Measurements from ENCODE around the gene MALAT1. TPM values are rescaled to one million over a fixed set of nuclear protein-coding genes. Genes with fewer than 3 reads are reported as not detected.
A peak's percentile ranks its signal among the peaks of the same experiment; 100 is the strongest.

Gene MALAT1
- total and polyA plus RNA-seq, 2 experiments from 2014 or later: 2,206 to 6,020 TPM

GRCh38 chr11:65487467-65488272 is 11.2 kb upstream of the MALAT1 start:
- peak overlapping the region; percentile 62 for H3K4me3 Mint-ChIP-seq
- H3F3A ChIP-seq (replicated peaks; ENCODE audit: low read depth): peaks cover 19% of the 10 kb centered on the region
- H3K4me1 Mint-ChIP-seq: peaks cover 72% of the 10 kb centered on the region
- H3K9me3 Mint-ChIP-seq: no peaks in the 10 kb centered on the region; the same call in 2 of the 3 replicates
- H3K27me3 ChIP-seq (ENCODE audit: insufficient read depth): no peaks in the 10 kb centered on the region
- peak; percentile 75 for ATAC-seq
- TF ChIP-seq POLR2AphosphoS5 (IDR thresholded peaks at IDR 0.05; ENCODE audit: low read depth): peak; percentile 36; the same call in 1 of the 2 replicates
- TF ChIP-seq ZNF114 (CRISPR knock-in tag; IDR thresholded peaks at IDR 0.05): no peak
- 0 out of 2 replicates have a peak, but pooled peaks have one; percentile 46 for TF ChIP-seq CREB1 (CRISPR knock-in tag; IDR thresholded peaks at IDR 0.05; ENCODE audit: low read depth)
- TF ChIP-seq, protein P1, sequence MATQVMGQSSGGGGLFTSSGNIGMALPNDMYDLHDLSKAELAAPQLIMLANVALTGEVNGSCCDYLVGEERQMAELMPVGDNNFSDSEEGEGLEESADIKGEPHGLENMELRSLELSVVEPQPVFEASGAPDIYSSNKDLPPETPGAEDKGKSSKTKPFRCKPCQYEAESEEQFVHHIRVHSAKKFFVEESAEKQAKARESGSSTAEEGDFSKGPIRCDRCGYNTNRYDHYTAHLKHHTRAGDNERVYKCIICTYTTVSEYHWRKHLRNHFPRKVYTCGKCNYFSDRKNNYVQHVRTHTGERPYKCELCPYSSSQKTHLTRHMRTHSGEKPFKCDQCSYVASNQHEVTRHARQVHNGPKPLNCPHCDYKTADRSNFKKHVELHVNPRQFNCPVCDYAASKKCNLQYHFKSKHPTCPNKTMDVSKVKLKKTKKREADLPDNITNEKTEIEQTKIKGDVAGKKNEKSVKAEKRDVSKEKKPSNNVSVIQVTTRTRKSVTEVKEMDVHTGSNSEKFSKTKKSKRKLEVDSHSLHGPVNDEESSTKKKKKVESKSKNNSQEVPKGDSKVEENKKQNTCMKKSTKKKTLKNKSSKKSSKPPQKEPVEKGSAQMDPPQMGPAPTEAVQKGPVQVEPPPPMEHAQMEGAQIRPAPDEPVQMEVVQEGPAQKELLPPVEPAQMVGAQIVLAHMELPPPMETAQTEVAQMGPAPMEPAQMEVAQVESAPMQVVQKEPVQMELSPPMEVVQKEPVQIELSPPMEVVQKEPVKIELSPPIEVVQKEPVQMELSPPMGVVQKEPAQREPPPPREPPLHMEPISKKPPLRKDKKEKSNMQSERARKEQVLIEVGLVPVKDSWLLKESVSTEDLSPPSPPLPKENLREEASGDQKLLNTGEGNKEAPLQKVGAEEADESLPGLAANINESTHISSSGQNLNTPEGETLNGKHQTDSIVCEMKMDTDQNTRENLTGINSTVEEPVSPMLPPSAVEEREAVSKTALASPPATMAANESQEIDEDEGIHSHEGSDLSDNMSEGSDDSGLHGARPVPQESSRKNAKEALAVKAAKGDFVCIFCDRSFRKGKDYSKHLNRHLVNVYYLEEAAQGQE (IDR thresholded peaks at IDR 0.05; ENCODE audit: unreplicated experiment): no peak
- no peak for TF ChIP-seq ZNF331 (CRISPR knock-in tag; IDR thresholded peaks at IDR 0.05; ENCODE audit: low read depth)
- no peak for TF ChIP-seq ZNF462 (CRISPR knock-in tag; IDR thresholded peaks at IDR 0.05)
- TF ChIP-seq JUNB (IDR thresholded peaks at IDR 0.05; ENCODE audit: unreplicated experiment): no peak
- no peak for TF ChIP-seq EZH2phosphoT487 (IDR thresholded peaks at IDR 0.05; ENCODE audit: unreplicated experiment)
- TF ChIP-seq CTCF (conservative IDR thresholded peaks at IDR 0.05; ENCODE audit: low read depth in 2 of 2): peak; percentile 14 to 49; a peak in 2 of 4 replicates
- TF ChIP-seq, protein P2, sequence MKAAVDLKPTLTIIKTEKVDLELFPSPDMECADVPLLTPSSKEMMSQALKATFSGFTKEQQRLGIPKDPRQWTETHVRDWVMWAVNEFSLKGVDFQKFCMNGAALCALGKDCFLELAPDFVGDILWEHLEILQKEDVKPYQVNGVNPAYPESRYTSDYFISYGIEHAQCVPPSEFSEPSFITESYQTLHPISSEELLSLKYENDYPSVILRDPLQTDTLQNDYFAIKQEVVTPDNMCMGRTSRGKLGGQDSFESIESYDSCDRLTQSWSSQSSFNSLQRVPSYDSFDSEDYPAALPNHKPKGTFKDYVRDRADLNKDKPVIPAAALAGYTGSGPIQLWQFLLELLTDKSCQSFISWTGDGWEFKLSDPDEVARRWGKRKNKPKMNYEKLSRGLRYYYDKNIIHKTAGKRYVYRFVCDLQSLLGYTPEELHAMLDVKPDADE (IDR thresholded peaks at IDR 0.05): no peak
- no peak for TF ChIP-seq EZH2 (IDR thresholded peaks at IDR 0.05; ENCODE audit: low read depth, unreplicated experiment)
- no peak for TF ChIP-seq STAT1 (IDR thresholded peaks at IDR 0.05; ENCODE audit: unreplicated experiment)
- TF ChIP-seq NANOG (IDR thresholded peaks at IDR 0.05; ENCODE audit: borderline replicate concordance): no peak
- no peaks in the 10 kb centered on the region for H3K79me2 ChIP-seq (replicated peaks; ENCODE audit: insufficient read depth)
- peak overlapping the region; percentile 76 for H3K4me2 ChIP-seq
- peak overlapping the region; percentile 99 for H3K27ac Mint-ChIP-seq
- H3K4me1 ChIP-seq (ENCODE audit: insufficient read depth): peaks cover 70% of the 10 kb centered on the region
- no peak overlapping the region for H2AFZ ChIP-seq
- peak overlapping the region; percentile 49 for H3K4me3 ChIP-seq
- H3K27ac ChIP-seq (ENCODE audit: low read depth): peak overlapping the region; percentile 98
- H4K20me1 ChIP-seq (replicated peaks; ENCODE audit: insufficient read depth): no peaks in the 10 kb centered on the region
- H3K36me3 Mint-ChIP-seq (ENCODE audit: low read depth): no peaks in the 10 kb centered on the region
- peaks cover 29% of the 10 kb centered on the region for H3K27me3 Mint-ChIP-seq (ENCODE audit: insufficient read depth, low read depth, poor library complexity)
- H3K9me2 ChIP-seq (ENCODE audit: insufficient read depth): no peaks in the 10 kb centered on the region
- H3K36me3 ChIP-seq (ENCODE audit: insufficient read depth): no peaks in the 10 kb centered on the region
- DNase-seq (ENCODE audit: low spot score): peak; percentile 100

All from GM23338 (cell line).